A549 treated with Mapracorat at 1 μM for 4 hours (cell line): ENCODE results near the gene PLA1A. TPM values are rescaled to one million over a fixed set of nuclear protein-coding genes. Genes with fewer than 3 reads are reported as not detected.

Experiments used
- total RNA-seq: library from RNA; stranded (reverse); fragments of 200-300 nt; extraction: Qiagen RNA extraction; gene quantifications from 5 replicates; pipeline ENCODE4 v1.2.3, GENCODE V29; 2022

PLA1A gene
- total RNA-seq: 0.26 to 0.80 TPM (median 0.40 TPM) in 5 replicates

GRCh38 chr3:119597548-119598288, at the start of gene PLA1A:
Gene PLA1A (plus strand): TSS chr3:119597885. CDS start chr3:119597914, 29 bp downstream.

GRCh38 chr3:119559441-119559963, 38.2 kb upstream of the PLA1A start, which contains the start of gene CD80:
Gene CD80 (minus strand): TSS chr3:119559614. CDS start chr3:119557728, 1,886 bp downstream.

GRCh38 chr3:119579366-119580066, 18.2 kb upstream of the PLA1A start, which contains the start of gene ADPRH:
Gene ADPRH (plus strand): TSS chr3:119579492. CDS start chr3:119582170, 2,678 bp downstream.

GRCh38 chr3:119660474-119661440, 63.1 kb downstream of the PLA1A start, which contains the start of gene POPDC2:
Gene POPDC2 (minus strand): TSS chr3:119660589. CDS start chr3:119660423, 166 bp downstream.

GRCh38 chr3:119676771-119677640, 79.3 kb downstream of the PLA1A start, which contains the start of gene COX17:
Gene COX17 (minus strand): TSS chr3:119677406. CDS start chr3:119677310, 96 bp downstream.

Other genes starting within 250 kb of the PLA1A start
- 14.6 to 27.2 TPM (median 22.1 TPM) in 5 replicates for gene TMEM39A, start 134.3 kb upstream of the PLA1A start, total RNA-seq
- 7.9 to 8.8 TPM (median 8.5 TPM) in 5 replicates for gene POGLUT1, start 128.9 kb upstream of the PLA1A start, total RNA-seq
- gene TIMMDC1, start 99.3 kb upstream of the PLA1A start, total RNA-seq: 59.6 to 84.4 TPM (median 74.6 TPM) in 5 replicates
- gene CD80, start 38.3 kb upstream of the PLA1A start, total RNA-seq: not detected in 5 replicates
- gene ADPRH, start 18.4 kb upstream of the PLA1A start, total RNA-seq: 2.3 to 3.3 TPM (median 2.7 TPM) in 5 replicates
- 0.16 to 0.87 TPM (median 0.49 TPM) in 5 replicates for gene POPDC2, start 62.7 kb downstream of the PLA1A start, total RNA-seq
- gene COX17, start 79.5 kb downstream of the PLA1A start, total RNA-seq: 108 to 126 TPM (median 111 TPM) in 5 replicates
- gene CFAP91, start 105.1 kb downstream of the PLA1A start, total RNA-seq: 0.15 to 0.43 TPM (median 0.24 TPM) in 4 of 5 replicates, not detected in the other
- gene NR1I2, start 184.2 kb downstream of the PLA1A start, total RNA-seq: not detected in 5 replicates